Endothelial cell of umbilical vein (primary cell): Measurements from ENCODE around the gene ATP6V1B1. TPM values are rescaled to one million over a fixed set of nuclear protein-coding genes. Genes with fewer than 3 reads are reported as not detected.

ENCODE experiments used
- BruUV-seq: library from RNA; stranded (reverse); fragments of 400-500 nt; replicated peaks from 2 replicates; lab custom pipeline; 2021; lab: Mats Ljungman, UMichigan
- CTCF ChIA-PET: fragments of 300-600, 350-600 bp; sonication (Branson Sonifier 250); formaldehyde crosslinking; loops from one replicate; lab custom pipeline; 2021; ENCODE audit warnings: antibody characterized with exemption, inconsistent platforms; lab: Charles Lee
- POLR2A ChIA-PET: fragments of 300-600, 350-600 bp; sonication (Branson Sonifier 250); formaldehyde crosslinking; loops from one replicate; lab custom pipeline; 2021; ENCODE audit warnings: antibody characterized with exemption, inconsistent platforms; lab: Charles Lee
- DNase-seq: peaks from one replicate; pipeline ENCODE4 v3.0.0-alpha.2; 2011; ENCODE audit warnings: low read depth, low spot score
- FAIRE-seq: peaks from 2 replicates; lab custom pipeline; 2011; peaks lifted over from hg19 to GRCh38; lab: Jason Lieb, UNC
- H2AFZ ChIP-seq: 2 replicates; pipeline ENCODE4 v1.6.0; 2012; ENCODE audit warnings: low read depth, low read length, control low read depth, inconsistent platforms
- H3K27ac ChIP-seq: 2 replicates; pipeline ENCODE4 v1.5.1; 2011; ENCODE audit warnings: low read depth, mild to moderate bottlenecking, control low read depth, low read length, moderate library complexity; ENCODE audit not compliant: insufficient read depth
- H3K27me3 ChIP-seq, 2 experiments: 2 replicates each; pipeline versions ENCODE4 v1.6.0 to v1.6.1; 2011; ENCODE audit warnings: low read length in 2 of 2, mixed read lengths in 1 of 2; ENCODE audit not compliant: control insufficient read depth in 2 of 2, insufficient read depth in 2 of 2
- H3K36me3 ChIP-seq, 2 experiments: 2 replicates in 1 of 2; 3 replicates in 1 of 2; pipeline ENCODE4 v1.5.1; 2011; ENCODE audit warnings: low read length in 2 of 2, mild to moderate bottlenecking in 1 of 2, moderate library complexity in 1 of 2; ENCODE audit not compliant: control insufficient read depth in 2 of 2, insufficient read depth in 2 of 2; ENCODE audit errors: extremely low read depth in 1 of 2
- H3K4me1 ChIP-seq: 3 replicates; pipeline ENCODE4 v1.5.1; 2011; ENCODE audit warnings: mild to moderate bottlenecking, low read length; ENCODE audit not compliant: control insufficient read depth, insufficient read depth; ENCODE audit errors: extremely low read depth
- H3K4me2 ChIP-seq: 2 replicates; pipeline ENCODE4 v1.6.1; 2011; ENCODE audit warnings: low read length, control low read depth, mixed read lengths; ENCODE audit not compliant: insufficient read depth
- H3K4me3 ChIP-seq, 3 experiments: fragments of 200-600 bp in 1 of 3; sonication (generic), shearing (Covaris generic) in 1 of 3; replicated peaks in 1 of 3; 2 replicates each; pipeline ENCODE4 v1.5.1; 2011 to 2016; ENCODE audit warnings: control low read depth in 3 of 3, low read length in 3 of 3, mild to moderate bottlenecking in 2 of 3, inconsistent platforms in 1 of 3, low read depth in 1 of 3, moderate library complexity in 1 of 3; ENCODE audit not compliant: insufficient read depth in 1 of 3
- H3K79me2 ChIP-seq: 2 replicates; pipeline ENCODE4 v1.6.0; 2012; ENCODE audit warnings: low read length, inconsistent platforms; ENCODE audit not compliant: control insufficient read depth, insufficient read depth
- H3K9ac ChIP-seq: replicated peaks from 2 replicates; pipeline ENCODE3; 2011; ENCODE audit warnings: low read length, control low read depth; ENCODE audit not compliant: insufficient read depth; ENCODE audit errors: extremely low read depth
- H3K9me1 ChIP-seq: replicated peaks from 3 replicates; pipeline ENCODE4 v1.6.0; 2011; ENCODE audit warnings: mild to moderate bottlenecking, low read length; ENCODE audit not compliant: control insufficient read depth, insufficient read depth; ENCODE audit errors: extremely low read depth
- H3K9me3 ChIP-seq: replicated peaks from 2 replicates; pipeline ENCODE4 v1.5.1; 2012; ENCODE audit warnings: low read length, inconsistent platforms; ENCODE audit not compliant: control insufficient read depth, insufficient read depth
- H4K20me1 ChIP-seq: replicated peaks from 2 replicates; pipeline ENCODE3; 2011; ENCODE audit warnings: mild to moderate bottlenecking, low read length; ENCODE audit not compliant: control insufficient read depth, insufficient read depth; ENCODE audit errors: extremely low read depth
- CTCF ChIP-seq, 2 donors: IDR thresholded peaks; 1 replicate in 1 of 2; 2 replicates in 1 of 2; pipeline ENCODE4 v1.5.1; 2011; ENCODE audit warnings: low read length in 2 of 2, mild to moderate bottlenecking in 2 of 2, moderate library complexity in 2 of 2, control low read depth in 1 of 2, inconsistent platforms in 1 of 2, low read depth in 1 of 2; ENCODE audit not compliant: insufficient read depth in 1 of 2; ENCODE audit errors: extremely low read depth in 1 of 2
- EZH2 ChIP-seq: IDR thresholded peaks from 2 replicates; pipeline ENCODE4 v1.6.1; 2012; ENCODE audit warnings: borderline replicate concordance, low read depth, mild to moderate bottlenecking, moderate library complexity, low read length, inconsistent platforms; ENCODE audit not compliant: severe bottlenecking
- FOS ChIP-seq: IDR thresholded peaks from 2 replicates; pipeline ENCODE4 v1.6.1; 2011; ENCODE audit warnings: mild to moderate bottlenecking, low read length, moderate library complexity, borderline replicate concordance; ENCODE audit not compliant: insufficient read depth
- GATA2 ChIP-seq: IDR thresholded peaks from 2 replicates; pipeline ENCODE4 v1.7.0; 2011; ENCODE audit warnings: low read depth, mild to moderate bottlenecking, moderate library complexity, mixed read lengths, low read length; ENCODE audit not compliant: insufficient read length, insufficient read depth
- JUN ChIP-seq: IDR thresholded peaks from 2 replicates; pipeline ENCODE4 v1.6.1; 2011; ENCODE audit warnings: borderline replicate concordance, low read depth; ENCODE audit not compliant: insufficient read length, insufficient read depth
- MAX ChIP-seq: IDR thresholded peaks from 2 replicates; pipeline ENCODE4 v1.6.1; 2011; ENCODE audit not compliant: insufficient read depth, insufficient read length
- MYC ChIP-seq: IDR thresholded peaks from one replicate; pipeline ENCODE4 v1.6.1; 2011; ENCODE audit warnings: mild to moderate bottlenecking, low read depth, low read length
- POLR2A ChIP-seq: IDR thresholded peaks from 2 replicates; pipeline ENCODE4 v1.6.1; 2012; ENCODE audit warnings: low read depth, mild to moderate bottlenecking, control low read depth, low read length
- POLR2AphosphoS5 ChIP-seq: IDR thresholded peaks from 2 replicates; pipeline ENCODE4 v1.6.1; 2012; ENCODE audit warnings: low read depth, mild to moderate bottlenecking, control low read depth, low read length, moderate library complexity; ENCODE audit not compliant: insufficient read depth
- dilution Hi-C: fragments of 300-500 bp; cut with MboI; formaldehyde crosslinking; loops from one replicate; pipeline ENCODE4 v1.15.0; 2019; ENCODE audit warnings: low sequenced_read_pairs; ENCODE audit not compliant: extremely low pct_ligation_motif_present
- intact Hi-C: fragments of 100-400 bp; cut with micrococcal nuclease; formaldehyde crosslinking; loops from one replicate; pipeline ENCODE4 v1.10.0; 2022
- polyA plus RNA-seq, 4 experiments: library from polyadenylated mRNA; depleted of rRNA in 3 of 4; stranded (reverse) in 3 of 4; unstranded in 1 of 4; fragments of >200 nt; gene quantifications; 2 replicates each; pipeline versions ENCODE4 v1.2.1 to v1.2.3, GENCODE V29; 2011 to 2012; ENCODE audit warnings: missing spikeins in 1 of 4
- total RNA-seq: library from RNA; stranded (reverse); gene quantifications from 2 replicates; pipeline ENCODE4 v1.2.3, GENCODE V29; 2021

Gene ATP6V1B1
- total and polyA plus RNA-seq, 2 donors (not counting 3 experiments of a cell fraction or from before 2014, with no cell fraction given) = 0.77 TPM; not detected in 1

GRCh38 chr2:70982971-70983370 is 47.3 kb downstream of the ATP6V1B1 start:
- DNase-seq (no peak), FAIRE-seq (no peak)
- no peak overlapping the region for H3K9ac ChIP-seq
- no peak overlapping the region for H3K27ac ChIP-seq
- H3K9me1 ChIP-seq = no peaks in the 10 kb centered on the region
- no peak for TF ChIP-seq POLR2AphosphoS5
- no peak for TF ChIP-seq MAX
- TF ChIP-seq POLR2A = no peak
- TF ChIP-seq JUN = no peak
- TF ChIP-seq MYC = no peak
- TF ChIP-seq EZH2 = no peak
- no peak for TF ChIP-seq FOS
- no peak for TF ChIP-seq GATA2
- TF ChIP-seq CTCF (IDR thresholded peaks at IDR 0.05; ENCODE audit: extremely low read depth in 1 of 2, insufficient read depth in 1 of 2, low read depth in 1 of 2, low read length in 2 of 2) = no peak
- dilution Hi-C loops = no loop called here
- H3K4me1 ChIP-seq = peaks cover 4% of the 10 kb centered on the region
- intact Hi-C loops = no loop called here
- no peak overlapping the region for H3K4me3 ChIP-seq
- no peaks in the 10 kb centered on the region for H3K79me2 ChIP-seq
- H3K27me3 ChIP-seq = no peaks in the 10 kb centered on the region
- H2AFZ ChIP-seq = no peak overlapping the region
- H3K36me3 ChIP-seq = peaks cover 3 to 6% of the 10 kb centered on the region in 2 experiments
- CTCF ChIA-PET = interaction anchor here (2.1 to 4.2 kb wide), 4 partner anchors 18 to 35 kb away, joined by 11 to 52 read pairs (median 28); no protein-coding TSS in a partner anchor
- no peaks in the 10 kb centered on the region for H3K9me3 ChIP-seq
- no peak overlapping the region for H3K4me2 ChIP-seq
- POLR2A ChIA-PET = no interaction called here
- no TSS peak for BruUV-seq
- H4K20me1 ChIP-seq = no peaks in the 10 kb centered on the region
